C4-2B (cell line): ENCODE measurements around the gene PPP1R12B.

Experiments used
- ZFX ChIP-seq: fragments of 450-650 bp; IDR thresholded peaks from 2 replicates; pipeline ENCODE4 v1.6.1; 2017
- TF ChIP-seq, protein P1 (sequence below): fragments of 450-650 bp; conservative IDR thresholded peaks from 2 replicates; pipeline ENCODE4 v1.5.1; 2017; ENCODE audit warnings: mild to moderate bottlenecking

DNA sequence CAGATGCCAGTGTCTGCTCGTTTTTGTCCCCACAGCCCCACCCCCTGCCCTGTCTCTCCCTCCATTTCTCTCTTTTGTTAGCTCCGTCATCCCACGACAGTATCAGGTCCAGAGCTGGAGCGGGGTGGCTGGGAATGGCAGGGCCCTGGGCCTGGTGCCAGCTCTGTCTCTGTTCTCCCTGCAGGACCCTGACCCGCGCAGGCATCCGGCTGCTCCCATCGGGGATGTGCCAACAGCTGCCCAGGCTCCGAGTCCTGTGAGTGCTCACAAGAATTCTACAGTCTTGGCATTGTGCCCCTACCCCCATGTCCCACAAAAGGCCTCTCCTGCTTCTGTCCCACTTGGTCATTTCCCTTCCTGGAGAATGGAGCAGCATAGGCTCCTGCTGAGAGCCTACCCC, 44.1 kb upstream of the PPP1R12B start:
- TF ChIP-seq, protein P1, sequence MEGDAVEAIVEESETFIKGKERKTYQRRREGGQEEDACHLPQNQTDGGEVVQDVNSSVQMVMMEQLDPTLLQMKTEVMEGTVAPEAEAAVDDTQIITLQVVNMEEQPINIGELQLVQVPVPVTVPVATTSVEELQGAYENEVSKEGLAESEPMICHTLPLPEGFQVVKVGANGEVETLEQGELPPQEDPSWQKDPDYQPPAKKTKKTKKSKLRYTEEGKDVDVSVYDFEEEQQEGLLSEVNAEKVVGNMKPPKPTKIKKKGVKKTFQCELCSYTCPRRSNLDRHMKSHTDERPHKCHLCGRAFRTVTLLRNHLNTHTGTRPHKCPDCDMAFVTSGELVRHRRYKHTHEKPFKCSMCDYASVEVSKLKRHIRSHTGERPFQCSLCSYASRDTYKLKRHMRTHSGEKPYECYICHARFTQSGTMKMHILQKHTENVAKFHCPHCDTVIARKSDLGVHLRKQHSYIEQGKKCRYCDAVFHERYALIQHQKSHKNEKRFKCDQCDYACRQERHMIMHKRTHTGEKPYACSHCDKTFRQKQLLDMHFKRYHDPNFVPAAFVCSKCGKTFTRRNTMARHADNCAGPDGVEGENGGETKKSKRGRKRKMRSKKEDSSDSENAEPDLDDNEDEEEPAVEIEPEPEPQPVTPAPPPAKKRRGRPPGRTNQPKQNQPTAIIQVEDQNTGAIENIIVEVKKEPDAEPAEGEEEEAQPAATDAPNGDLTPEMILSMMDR, result no peak
- TF ChIP-seq ZFX, result no peak
